ENCODE data around the gene CTNND2. TPM values are rescaled to one million over a fixed set of nuclear protein-coding genes. Genes with fewer than 3 reads are reported as not detected.
"Not testable (repeated sequence)": the region's sequence is repeated elsewhere in the genome, so short reads cannot be mapped to it uniquely, and the experiment has no call there.

CTNND2 gene
- total RNA-seq, 1 donor: not detected

- no peak for DNase-seq (ENCODE audit: low read depth in 2 of 3, low spot score in 2 of 3)
These were observed 420.6 kb downstream of the CTNND2 start for GRCh38 chr5:11483630-11484029.

- no peak for DNase-seq (ENCODE audit: low read depth in 2 of 3, low spot score in 2 of 3)
These were observed 422.2 kb downstream of the CTNND2 start for GRCh38 chr5:11482011-11482410.

GRCh38 chr5:11477786-11478185 lies 426.5 kb downstream of the CTNND2 start:
- no peak for DNase-seq (ENCODE audit: low read depth in 2 of 3, low spot score in 2 of 3)

- no peak for DNase-seq (ENCODE audit: low read depth in 2 of 3, low spot score in 2 of 3)
These were observed 427.4 kb downstream of the CTNND2 start for GRCh38 chr5:11476866-11477265.

GRCh38 chr5:11468334-11469039 lies 435.8 kb downstream of the CTNND2 start:
- DNase-seq (ENCODE audit: low read depth in 2 of 3, low spot score in 2 of 3): no peak

GRCh38 chr5:11467588-11467987 lies 436.7 kb downstream of the CTNND2 start:
- DNase-seq (ENCODE audit: low read depth in 2 of 3, low spot score in 2 of 3): no peak

- DNase-seq (ENCODE audit: low read depth in 2 of 3, low spot score in 2 of 3): no peak
These were observed 444.5 kb downstream of the CTNND2 start for GRCh38 chr5:11459716-11460115.

- DNase-seq (ENCODE audit: low read depth in 2 of 3, low spot score in 2 of 3): no peak
These were observed 448.7 kb downstream of the CTNND2 start for GRCh38 chr5:11455505-11455904.

GRCh38 chr5:11452852-11453251 lies 451.4 kb downstream of the CTNND2 start:
- no peak for DNase-seq (ENCODE audit: low read depth in 2 of 3, low spot score in 2 of 3)

- DNase-seq (ENCODE audit: low read depth in 2 of 3, low spot score in 2 of 3): no peak
These were observed 454.3 kb downstream of the CTNND2 start for GRCh38 chr5:11449966-11450365.

- DNase-seq (ENCODE audit: low read depth in 2 of 3, low spot score in 2 of 3): no peak
These were observed 455.0 kb downstream of the CTNND2 start for GRCh38 chr5:11449217-11449616.

GRCh38 chr5:11443831-11444230 lies 460.4 kb downstream of the CTNND2 start:
- DNase-seq (ENCODE audit: low read depth in 2 of 3, low spot score in 2 of 3): no peak

GRCh38 chr5:11432116-11432515 lies 472.1 kb downstream of the CTNND2 start:
- DNase-seq (ENCODE audit: low read depth in 2 of 3, low spot score in 2 of 3): no peak

GRCh38 chr5:11429254-11429653 lies 475.0 kb downstream of the CTNND2 start:
- DNase-seq (ENCODE audit: low read depth in 2 of 3, low spot score in 2 of 3): no peak

GRCh38 chr5:11427569-11427968 lies 476.7 kb downstream of the CTNND2 start:
- DNase-seq (ENCODE audit: low read depth in 2 of 3, low spot score in 2 of 3): no peak

- no peak for DNase-seq (ENCODE audit: low read depth in 2 of 3, low spot score in 2 of 3)
These were observed 477.8 kb downstream of the CTNND2 start for GRCh38 chr5:11426442-11426841.

GRCh38 chr5:11422342-11422741 lies 481.9 kb downstream of the CTNND2 start:
- no peak for DNase-seq (ENCODE audit: low read depth in 2 of 3, low spot score in 2 of 3)

- no peak for DNase-seq (ENCODE audit: low read depth in 2 of 3, low spot score in 2 of 3)
These were observed 483.3 kb downstream of the CTNND2 start for GRCh38 chr5:11420969-11421368.

GRCh38 chr5:11415751-11416150 lies 488.5 kb downstream of the CTNND2 start:
- no peak for DNase-seq (ENCODE audit: low read depth in 2 of 3, low spot score in 2 of 3)

- DNase-seq (ENCODE audit: low read depth in 2 of 3, low spot score in 2 of 3): not testable (repeated sequence)
These were observed 489.5 kb downstream of the CTNND2 start for GRCh38 chr5:11414732-11415131.

GRCh38 chr5:11411621-11412020 lies 492.6 kb downstream of the CTNND2 start:
- no peak for DNase-seq (ENCODE audit: low read depth in 2 of 3, low spot score in 2 of 3)

- no peak for DNase-seq (ENCODE audit: low read depth in 2 of 3, low spot score in 2 of 3)
These were observed 496.6 kb downstream of the CTNND2 start for GRCh38 chr5:11407556-11408145.

- DNase-seq (ENCODE audit: low read depth in 2 of 3, low spot score in 2 of 3): no peak
These were observed 503.9 kb downstream of the CTNND2 start for GRCh38 chr5:11400316-11400715.

Measured in hematopoietic multipotent progenitor cell (in vitro differentiated cells).